Measurements from ENCODE around the gene CCDC137. TPM values are rescaled to one million over a fixed set of nuclear protein-coding genes. Genes with fewer than 3 reads are reported as not detected.

Gene CCDC137
- total and polyA plus RNA-seq, 2 donors (not counting 1 experiment from before 2014, with no cell fraction given), result 6.9 to 9.8 TPM

GRCh38 chr17:81700353-81701287 is 34.1 kb downstream of the CCDC137 start:
- peak overlapping the region; percentile 61 for H3K27ac ChIP-seq (ENCODE audit: insufficient read depth, low read length)

GRCh38 chr17:81701288-81702071 is 34.9 kb downstream of the CCDC137 start:
- Histone ChIP-seq H3K27ac (ENCODE audit: insufficient read depth, low read length) (peak overlapping the region; percentile 61), H4K20me1 (ENCODE audit: control insufficient read depth, extremely low read depth, insufficient read depth, low read length) (no peaks in the 10 kb centered on the region), H3K9ac (ENCODE audit: insufficient read depth, low read length) (peak overlapping the region; percentile 13), H3K4me2 (ENCODE audit: extremely low read depth, insufficient read depth, low read length) (peak overlapping the region; percentile 98), H3K4me1 (ENCODE audit: control insufficient read depth, extremely low read depth, insufficient read depth, low read length) (peaks cover 17% of the 10 kb centered on the region), H3K36me3 (ENCODE audit: control insufficient read depth, insufficient read depth, low read length) (peaks cover 37% of the 10 kb centered on the region), H3K79me2 (ENCODE audit: control insufficient read depth, insufficient read depth, low read length) (peaks cover 59% of the 10 kb centered on the region), H2AFZ (ENCODE audit: low read length) (no peak overlapping the region), H3K4me3 (replicated peaks in 1 of 4; ENCODE audit: control extremely low read depth in 1 of 4, insufficient read depth in 1 of 4, low read depth in 3 of 4, low read length in 4 of 4) (peak overlapping the region; percentile 80 to 89 (median 86)), H3K27me3 (ENCODE audit: control insufficient read depth, insufficient read depth, low read length) (no peaks in the 10 kb centered on the region), H3K9me3 (ENCODE audit: control insufficient read depth, insufficient read depth, low read depth, low read length) (no peaks in the 10 kb centered on the region)
- DNase-seq (ENCODE audit: low read depth in 2 of 2), result no peak
- no peak for TF ChIP-seq EZH2 (IDR thresholded peaks at IDR 0.05; ENCODE audit: low read length, missing control alignments)
- no peak for TF ChIP-seq CTCF (conservative IDR thresholded peaks at IDR 0.05 in 1 of 2, IDR thresholded peaks at IDR 0.05 in 1 of 2; ENCODE audit: low read depth in 1 of 2, low read length in 2 of 2)

More at GRCh38 chr17:81700353-81701287, 34.1 kb downstream of the CCDC137 start:
- H3K9ac ChIP-seq (ENCODE audit: insufficient read depth, low read length), result no peak overlapping the region
- peaks cover 17% of the 10 kb centered on the region for H3K4me1 ChIP-seq (ENCODE audit: control insufficient read depth, extremely low read depth, insufficient read depth, low read length)
- H3K27me3 ChIP-seq (ENCODE audit: control insufficient read depth, insufficient read depth, low read length), result no peaks in the 10 kb centered on the region
- H2AFZ ChIP-seq (ENCODE audit: low read length), result no peak overlapping the region
- peaks cover 59% of the 10 kb centered on the region for H3K79me2 ChIP-seq (ENCODE audit: control insufficient read depth, insufficient read depth, low read length)
- no peaks in the 10 kb centered on the region for H3K9me3 ChIP-seq (ENCODE audit: control insufficient read depth, insufficient read depth, low read depth, low read length)
- no peak for TF ChIP-seq CTCF (conservative IDR thresholded peaks at IDR 0.05 in 1 of 2, IDR thresholded peaks at IDR 0.05 in 1 of 2; ENCODE audit: low read depth in 1 of 2, low read length in 2 of 2)
- no peak for TF ChIP-seq EZH2 (IDR thresholded peaks at IDR 0.05; ENCODE audit: low read length, missing control alignments)
- DNase-seq (ENCODE audit: low read depth in 2 of 2), result no peak
- H3K4me2 ChIP-seq (ENCODE audit: extremely low read depth, insufficient read depth, low read length), result no peak overlapping the region
- H3K36me3 ChIP-seq (ENCODE audit: control insufficient read depth, insufficient read depth, low read length), result peaks cover 37% of the 10 kb centered on the region
- no peak overlapping the region for H3K4me3 ChIP-seq (replicated peaks in 1 of 4; ENCODE audit: control extremely low read depth in 1 of 4, insufficient read depth in 1 of 4, low read depth in 3 of 4, low read length in 4 of 4)
- no peaks in the 10 kb centered on the region for H4K20me1 ChIP-seq (ENCODE audit: control insufficient read depth, extremely low read depth, insufficient read depth, low read length)
